ENCODE measurements around the gene EXOC3.

Gene EXOC3

GRCh38 chr5:421901-422300 is 21.1 kb upstream of the EXOC3 start:
- H3K9me3 ChIP-seq (ENCODE audit: insufficient read depth, low read depth, low read length), result no peaks in the 10 kb centered on the region
- no peaks in the 10 kb centered on the region for H3K27me3 ChIP-seq (ENCODE audit: insufficient read depth, low read length)
- H3K9ac ChIP-seq (ENCODE audit: low read depth, low read length), result no peak overlapping the region
- H3K4me3 ChIP-seq (ENCODE audit: low read length), result no peak overlapping the region
- no peaks in the 10 kb centered on the region for H3K36me3 ChIP-seq (ENCODE audit: insufficient read depth, low read depth, low read length)
- no peaks in the 10 kb centered on the region for H3K4me1 ChIP-seq (ENCODE audit: insufficient read depth, low read length)
- H3K27ac ChIP-seq (ENCODE audit: low read length), result no peak overlapping the region

- Histone ChIP-seq H3K4me1 (ENCODE audit: insufficient read depth, low read length) (no peaks in the 10 kb centered on the region), H3K36me3 (ENCODE audit: insufficient read depth, low read depth, low read length) (no peaks in the 10 kb centered on the region), H3K4me3 (ENCODE audit: low read length) (no peak overlapping the region), H3K27ac (ENCODE audit: low read length) (no peak overlapping the region), H3K9me3 (ENCODE audit: insufficient read depth, low read depth, low read length) (no peaks in the 10 kb centered on the region), H3K27me3 (ENCODE audit: insufficient read depth, low read length) (no peaks in the 10 kb centered on the region), H3K9ac (ENCODE audit: low read depth, low read length) (no peak overlapping the region)
Measured at GRCh38 chr5:422323-423232, 20.4 kb upstream of the EXOC3 start.

GRCh38 chr5:423233-423565 is 19.8 kb upstream of the EXOC3 start:
- no peaks in the 10 kb centered on the region for H3K27me3 ChIP-seq (ENCODE audit: insufficient read depth, low read length)
- H3K4me3 ChIP-seq (ENCODE audit: low read length), result no peak overlapping the region
- H3K9me3 ChIP-seq (ENCODE audit: insufficient read depth, low read depth, low read length), result no peaks in the 10 kb centered on the region
- no peaks in the 10 kb centered on the region for H3K4me1 ChIP-seq (ENCODE audit: insufficient read depth, low read length)
- H3K27ac ChIP-seq (ENCODE audit: low read length), result no peak overlapping the region
- H3K9ac ChIP-seq (ENCODE audit: low read depth, low read length), result no peak overlapping the region
- H3K36me3 ChIP-seq (ENCODE audit: insufficient read depth, low read depth, low read length), result no peaks in the 10 kb centered on the region

GRCh38 chr5:423626-424261 is 19.2 kb upstream of the EXOC3 start:
- Histone ChIP-seq H3K27ac (ENCODE audit: low read length) (no peak overlapping the region), H3K36me3 (ENCODE audit: insufficient read depth, low read depth, low read length) (no peaks in the 10 kb centered on the region), H3K9ac (ENCODE audit: low read depth, low read length) (no peak overlapping the region), H3K27me3 (ENCODE audit: insufficient read depth, low read length) (no peaks in the 10 kb centered on the region), H3K9me3 (ENCODE audit: insufficient read depth, low read depth, low read length) (no peaks in the 10 kb centered on the region), H3K4me1 (ENCODE audit: insufficient read depth, low read length) (no peaks in the 10 kb centered on the region), H3K4me3 (ENCODE audit: low read length) (no peak overlapping the region)

GRCh38 chr5:424301-425110 is 18.5 kb upstream of the EXOC3 start:
- Histone ChIP-seq H3K9ac (ENCODE audit: low read depth, low read length) (no peak overlapping the region), H3K4me1 (ENCODE audit: insufficient read depth, low read length) (no peaks in the 10 kb centered on the region), H3K4me3 (ENCODE audit: low read length) (no peak overlapping the region), H3K36me3 (ENCODE audit: insufficient read depth, low read depth, low read length) (no peaks in the 10 kb centered on the region), H3K27ac (ENCODE audit: low read length) (no peak overlapping the region), H3K27me3 (ENCODE audit: insufficient read depth, low read length) (no peaks in the 10 kb centered on the region), H3K9me3 (ENCODE audit: insufficient read depth, low read depth, low read length) (no peaks in the 10 kb centered on the region)

- no peak overlapping the region for H3K4me3 ChIP-seq (ENCODE audit: low read length)
- no peaks in the 10 kb centered on the region for H3K4me1 ChIP-seq (ENCODE audit: insufficient read depth, low read length)
- no peaks in the 10 kb centered on the region for H3K9me3 ChIP-seq (ENCODE audit: insufficient read depth, low read depth, low read length)
- H3K27ac ChIP-seq (ENCODE audit: low read length), result no peak overlapping the region
- no peak overlapping the region for H3K9ac ChIP-seq (ENCODE audit: low read depth, low read length)
- no peaks in the 10 kb centered on the region for H3K27me3 ChIP-seq (ENCODE audit: insufficient read depth, low read length)
- no peaks in the 10 kb centered on the region for H3K36me3 ChIP-seq (ENCODE audit: insufficient read depth, low read depth, low read length)
Measured at GRCh38 chr5:425714-426113, 17.3 kb upstream of the EXOC3 start.

GRCh38 chr5:426392-426976 is 16.5 kb upstream of the EXOC3 start:
- Histone ChIP-seq H3K27ac (ENCODE audit: low read length) (no peak overlapping the region), H3K36me3 (ENCODE audit: insufficient read depth, low read depth, low read length) (no peaks in the 10 kb centered on the region), H3K4me1 (ENCODE audit: insufficient read depth, low read length) (no peaks in the 10 kb centered on the region), H3K9ac (ENCODE audit: low read depth, low read length) (no peak overlapping the region), H3K9me3 (ENCODE audit: insufficient read depth, low read depth, low read length) (no peaks in the 10 kb centered on the region), H3K4me3 (ENCODE audit: low read length) (no peak overlapping the region), H3K27me3 (ENCODE audit: insufficient read depth, low read length) (no peaks in the 10 kb centered on the region)

GRCh38 chr5:427415-428087 is 15.4 kb upstream of the EXOC3 start:
- H3K4me1 ChIP-seq (ENCODE audit: insufficient read depth, low read length), result no peaks in the 10 kb centered on the region
- H3K9me3 ChIP-seq (ENCODE audit: insufficient read depth, low read depth, low read length), result no peaks in the 10 kb centered on the region
- H3K9ac ChIP-seq (ENCODE audit: low read depth, low read length), result no peak overlapping the region
- H3K27ac ChIP-seq (ENCODE audit: low read length), result no peak overlapping the region
- no peaks in the 10 kb centered on the region for H3K36me3 ChIP-seq (ENCODE audit: insufficient read depth, low read depth, low read length)
- no peak overlapping the region for H3K4me3 ChIP-seq (ENCODE audit: low read length)
- no peaks in the 10 kb centered on the region for H3K27me3 ChIP-seq (ENCODE audit: insufficient read depth, low read length)

- Histone ChIP-seq H3K9ac (ENCODE audit: low read depth, low read length) (no peak overlapping the region), H3K27ac (ENCODE audit: low read length) (no peak overlapping the region), H3K4me3 (ENCODE audit: low read length) (no peak overlapping the region), H3K27me3 (ENCODE audit: insufficient read depth, low read length) (no peaks in the 10 kb centered on the region), H3K4me1 (ENCODE audit: insufficient read depth, low read length) (no peaks in the 10 kb centered on the region), H3K36me3 (ENCODE audit: insufficient read depth, low read depth, low read length) (no peaks in the 10 kb centered on the region), H3K9me3 (ENCODE audit: insufficient read depth, low read depth, low read length) (no peaks in the 10 kb centered on the region)
Measured at GRCh38 chr5:428219-428618, 14.8 kb upstream of the EXOC3 start.

GRCh38 chr5:428754-429452 is 14.1 kb upstream of the EXOC3 start:
- H3K36me3 ChIP-seq (ENCODE audit: insufficient read depth, low read depth, low read length), result no peaks in the 10 kb centered on the region
- H3K4me3 ChIP-seq (ENCODE audit: low read length), result no peak overlapping the region
- no peaks in the 10 kb centered on the region for H3K27me3 ChIP-seq (ENCODE audit: insufficient read depth, low read length)
- no peaks in the 10 kb centered on the region for H3K4me1 ChIP-seq (ENCODE audit: insufficient read depth, low read length)
- H3K9me3 ChIP-seq (ENCODE audit: insufficient read depth, low read depth, low read length), result no peaks in the 10 kb centered on the region
- no peak overlapping the region for H3K9ac ChIP-seq (ENCODE audit: low read depth, low read length)
- H3K27ac ChIP-seq (ENCODE audit: low read length), result no peak overlapping the region

All from iPS-20b (cell line).